Forelimb muscle (tissue), 1 donor: ENCODE results near the gene MOB4. TPM values are rescaled to one million over a fixed set of nuclear protein-coding genes. Genes with fewer than 3 reads are reported as not detected.
"Not testable (repeated sequence)": the region's sequence is repeated elsewhere in the genome, so short reads cannot be mapped to it uniquely, and the experiment has no call there.

ENCODE experiments used
- DNase-seq: peaks from one replicate; pipeline ENCODE4 v3.0.0-alpha.2; 2013; ENCODE audit warnings: low read depth
- polyA plus RNA-seq: library from polyadenylated mRNA; unstranded; fragments of 120-200 nt; gene quantifications from one replicate; pipeline ENCODE4 v1.2.1, GENCODE V29; 2013; ENCODE audit not compliant: insufficient read length

Gene MOB4
- 36.3 TPM for polyA plus RNA-seq

DNA sequence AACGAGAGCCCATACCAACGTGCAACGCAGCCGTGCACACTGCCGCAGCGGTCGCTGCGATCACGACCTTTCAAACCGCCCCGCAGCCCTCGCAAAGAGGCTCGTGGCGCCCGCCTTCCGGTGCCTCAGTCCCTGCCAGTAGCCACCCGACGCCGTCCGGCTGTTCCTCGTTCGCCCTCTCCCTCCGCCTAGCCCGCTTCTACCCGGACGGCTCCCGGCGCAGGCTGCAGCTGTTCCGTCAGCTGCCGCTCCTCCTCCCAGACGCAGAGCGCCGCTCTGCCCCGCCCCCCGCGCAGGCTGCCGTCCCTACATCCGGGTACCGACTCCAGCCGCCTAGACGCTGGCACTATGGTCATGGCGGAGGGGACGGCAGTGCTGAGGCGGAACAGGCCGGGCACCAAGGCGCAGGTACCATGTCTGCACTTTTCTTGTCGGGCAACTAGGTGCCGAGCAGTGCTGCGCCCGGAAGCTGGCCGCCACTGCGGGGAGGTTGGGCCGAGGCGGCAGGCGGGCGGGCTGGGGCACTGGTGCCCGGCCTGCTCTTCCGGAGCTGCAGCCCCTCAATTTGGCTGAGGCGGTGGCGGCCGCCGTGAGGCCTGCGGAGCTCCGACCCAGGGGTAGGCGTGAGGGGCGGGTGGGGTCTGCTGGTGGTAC, at the start of gene MOB4:
TSS of gene MOB4 (plus strand) at position 328 of the 654 bp plus-strand sequence. CDS start at position 349, 21 bp downstream.
- peak; percentile 85 for DNase-seq

DNA sequence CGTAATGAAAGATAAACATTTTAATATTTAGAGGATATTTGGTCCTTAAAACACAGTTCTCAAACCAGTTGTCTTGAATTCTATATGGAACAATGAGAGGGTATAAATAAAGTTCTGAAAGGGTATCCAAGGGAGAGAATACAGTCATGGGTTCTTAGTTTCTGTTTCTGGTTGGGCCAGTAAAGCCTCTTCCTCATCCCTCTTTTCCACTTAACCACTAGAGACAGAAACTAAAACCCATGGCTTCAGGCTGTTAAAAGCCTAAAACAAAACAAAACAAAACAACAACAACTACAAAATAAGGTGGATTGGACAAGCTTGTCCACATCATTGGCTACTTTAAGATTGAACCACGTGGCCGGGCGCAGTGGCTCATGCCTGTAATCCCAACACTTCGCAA, 43.7 kb upstream of the MOB4 start:
- no peak for DNase-seq

DNA sequence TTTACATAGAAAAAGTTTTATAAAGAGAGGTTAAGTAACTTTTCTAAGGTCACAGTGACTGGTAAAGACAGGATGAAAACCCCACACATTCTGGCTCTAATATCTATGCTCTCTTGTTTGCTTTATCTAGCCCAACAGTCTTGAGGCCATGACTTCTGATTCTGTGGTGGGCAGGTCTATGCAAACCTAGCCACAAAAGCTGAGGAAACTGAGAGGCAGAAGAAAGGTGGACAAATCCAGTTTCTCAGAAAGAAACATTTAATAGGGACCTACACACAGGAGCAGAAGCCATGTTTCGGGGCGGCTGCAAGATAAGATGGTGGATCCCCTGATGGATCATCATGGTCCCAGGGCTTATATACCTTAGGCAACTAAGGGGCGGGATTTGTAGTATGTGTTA, 38.1 kb upstream of the MOB4 start:
- DNase-seq, result no peak

DNA sequence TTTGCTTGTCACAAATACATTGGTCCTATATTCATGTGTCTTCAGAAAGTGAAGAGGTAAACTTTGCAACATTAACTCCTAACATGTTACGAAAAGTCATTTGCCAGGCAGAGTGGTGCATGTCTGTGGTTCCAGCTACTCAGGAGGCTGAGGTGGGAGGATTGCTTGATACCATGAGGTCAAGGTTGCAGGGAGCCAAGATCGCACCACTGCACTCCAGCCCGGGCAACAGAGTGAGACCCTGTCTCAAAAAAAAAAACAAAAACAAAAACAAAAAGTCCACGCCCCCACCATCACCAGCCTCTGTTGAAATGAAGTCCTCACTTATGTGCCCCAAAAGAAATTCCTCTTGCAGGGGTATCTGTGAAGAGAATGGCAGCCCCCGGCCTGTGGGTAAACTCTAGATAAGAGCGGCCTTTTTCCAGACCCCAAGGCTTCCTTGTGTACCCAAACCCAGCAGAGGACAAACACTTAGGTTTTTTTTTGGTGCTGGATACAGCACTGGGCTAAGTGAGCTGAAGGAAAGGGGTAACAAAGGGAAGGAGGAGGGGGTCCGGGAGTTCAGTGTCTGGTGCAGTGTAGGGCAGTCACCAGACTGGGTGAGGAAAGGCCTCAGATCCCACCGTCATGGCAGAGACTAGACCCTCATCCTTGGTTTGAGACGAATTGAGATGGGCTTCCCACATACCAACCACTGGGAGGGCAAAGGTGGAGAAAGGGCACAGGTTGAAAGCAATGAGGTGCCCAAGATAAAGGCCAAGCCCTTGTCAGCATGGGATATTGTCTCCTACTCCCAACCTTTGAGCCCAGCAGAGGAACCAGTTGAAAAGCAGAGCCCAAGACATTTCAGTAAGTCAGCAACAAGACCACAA, 35.5 kb upstream of the MOB4 start:
- DNase-seq, result no peak

DNA sequence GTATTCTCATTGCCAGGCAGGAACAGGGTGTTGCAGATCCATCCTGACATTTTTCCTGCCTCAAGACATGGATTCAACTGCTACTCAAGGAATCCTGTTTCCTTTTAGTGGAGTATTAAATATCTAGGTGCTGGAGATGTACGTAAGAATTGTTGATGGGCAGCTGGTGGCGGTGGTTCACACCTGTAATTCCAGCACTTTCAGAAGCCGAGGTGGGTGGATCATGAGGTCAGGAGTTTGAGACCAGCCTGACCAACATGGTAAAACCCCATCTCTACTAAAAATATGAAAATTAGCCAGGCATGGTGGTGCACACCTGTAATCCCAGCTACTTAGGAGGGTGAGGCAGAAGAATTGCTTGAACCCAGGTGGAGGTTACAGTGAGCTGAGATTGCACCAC, 31.6 kb upstream of the MOB4 start:
- not testable (repeated sequence) for DNase-seq

DNA sequence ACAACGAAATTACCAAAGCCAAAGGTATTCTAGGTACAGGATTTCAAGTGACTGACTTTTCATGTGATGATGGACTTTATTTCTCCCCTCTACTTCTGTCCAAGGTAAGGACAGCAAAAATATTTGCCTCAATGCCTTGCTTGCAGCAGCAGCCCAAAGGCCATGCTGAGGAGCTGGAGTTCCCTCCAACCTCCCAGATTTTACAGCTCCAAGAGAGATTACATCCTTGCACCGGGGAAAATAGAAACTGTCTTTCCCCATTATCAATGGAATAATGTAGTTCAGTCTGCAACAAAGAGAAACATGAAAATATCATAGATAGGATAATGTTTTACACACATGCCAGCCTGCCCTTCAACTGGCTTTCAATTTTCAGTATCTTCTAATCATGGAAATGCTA, 29.7 kb upstream of the MOB4 start:
- no peak for DNase-seq

DNA sequence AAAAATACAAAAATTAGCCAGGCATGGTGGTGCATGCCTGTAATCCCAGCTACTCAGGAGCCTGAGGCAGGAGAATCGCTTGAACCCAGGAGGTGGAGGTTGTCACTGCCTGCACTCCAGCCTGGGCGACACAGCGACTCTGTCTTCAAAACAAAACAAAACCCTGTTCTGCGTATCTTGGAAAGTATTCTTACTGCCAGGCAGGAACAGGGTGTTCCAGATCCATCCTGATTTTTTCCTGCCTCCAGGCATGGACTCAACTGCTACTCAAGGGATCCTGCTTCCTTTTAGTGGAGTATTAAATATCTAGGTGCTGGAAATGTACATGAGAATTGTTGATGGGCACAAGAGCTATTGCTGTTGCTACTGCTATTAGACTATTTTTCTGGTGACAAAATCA, 28.5 kb upstream of the MOB4 start:
- DNase-seq, result no peak

DNA sequence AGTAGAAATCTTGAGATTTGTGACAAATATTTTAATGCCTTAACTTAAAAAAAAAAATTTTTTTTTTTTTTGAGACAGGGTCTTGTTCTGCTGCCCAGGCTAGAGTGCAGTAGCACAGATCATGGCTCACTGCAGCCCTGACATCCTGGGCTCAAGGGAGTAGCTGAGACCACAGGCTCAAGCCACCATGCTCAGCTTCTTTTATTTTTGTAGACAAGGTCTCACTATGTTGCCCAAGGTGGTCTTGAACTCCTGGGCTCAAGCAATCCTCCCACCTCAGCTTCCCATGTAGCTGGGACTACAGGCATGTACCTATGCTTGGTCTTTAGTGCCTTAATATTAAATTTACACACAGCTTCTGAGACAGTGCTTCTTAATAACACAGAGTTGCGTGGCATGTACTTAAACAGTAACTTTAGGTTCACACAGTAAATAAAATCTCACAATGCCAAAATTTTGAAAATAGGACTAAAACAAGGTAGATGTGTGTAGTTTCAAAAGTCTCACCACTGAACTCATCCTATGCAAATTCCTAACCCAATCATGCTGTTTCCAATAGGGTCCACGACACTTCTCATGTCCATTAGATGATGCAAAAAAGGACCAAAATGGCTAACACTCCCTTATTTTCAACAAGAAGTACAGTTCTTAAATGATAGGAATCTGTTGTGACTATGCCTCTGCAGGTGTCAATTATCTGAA, 20.3 kb upstream of the MOB4 start:
- DNase-seq, result no peak

DNA sequence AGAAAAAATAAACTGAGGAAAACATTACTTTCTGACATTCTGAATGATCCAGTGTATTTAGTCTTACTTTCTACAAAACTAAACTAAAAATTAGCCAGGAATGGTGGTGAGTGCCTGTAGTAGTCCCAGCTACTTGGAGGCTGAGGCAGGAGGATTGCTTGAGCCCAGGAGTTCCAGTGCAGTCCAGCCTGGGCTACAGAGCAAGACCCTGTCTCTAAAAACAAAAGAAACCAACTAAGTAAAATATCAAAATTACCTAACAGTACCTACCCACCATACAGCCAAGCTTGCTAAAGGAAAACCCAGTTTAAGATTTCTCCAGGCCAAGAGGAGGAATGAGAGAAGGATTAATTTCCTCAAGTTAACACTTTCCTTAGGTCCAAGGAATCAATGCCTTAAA, 19.2 kb upstream of the MOB4 start:
- no peak for DNase-seq

DNA sequence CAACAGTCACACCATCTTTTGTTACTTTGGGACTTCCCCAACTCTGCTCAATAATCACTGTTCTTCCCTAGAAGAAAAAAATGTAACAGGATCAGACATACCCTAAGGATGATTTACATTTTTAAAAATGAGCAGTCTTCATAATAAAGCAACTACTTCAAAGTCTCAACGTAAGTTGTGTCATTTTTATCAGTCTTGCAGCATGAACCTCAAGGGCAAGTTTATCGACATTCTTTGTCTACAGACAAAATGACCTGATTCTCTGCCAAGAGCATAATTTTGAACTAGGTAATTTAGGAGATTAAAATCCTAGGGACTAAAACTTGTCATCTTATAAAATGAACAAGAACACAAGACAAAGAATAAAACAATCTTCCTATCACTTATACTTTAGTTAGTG, 18.5 kb upstream of the MOB4 start:
- DNase-seq, result no peak

DNA sequence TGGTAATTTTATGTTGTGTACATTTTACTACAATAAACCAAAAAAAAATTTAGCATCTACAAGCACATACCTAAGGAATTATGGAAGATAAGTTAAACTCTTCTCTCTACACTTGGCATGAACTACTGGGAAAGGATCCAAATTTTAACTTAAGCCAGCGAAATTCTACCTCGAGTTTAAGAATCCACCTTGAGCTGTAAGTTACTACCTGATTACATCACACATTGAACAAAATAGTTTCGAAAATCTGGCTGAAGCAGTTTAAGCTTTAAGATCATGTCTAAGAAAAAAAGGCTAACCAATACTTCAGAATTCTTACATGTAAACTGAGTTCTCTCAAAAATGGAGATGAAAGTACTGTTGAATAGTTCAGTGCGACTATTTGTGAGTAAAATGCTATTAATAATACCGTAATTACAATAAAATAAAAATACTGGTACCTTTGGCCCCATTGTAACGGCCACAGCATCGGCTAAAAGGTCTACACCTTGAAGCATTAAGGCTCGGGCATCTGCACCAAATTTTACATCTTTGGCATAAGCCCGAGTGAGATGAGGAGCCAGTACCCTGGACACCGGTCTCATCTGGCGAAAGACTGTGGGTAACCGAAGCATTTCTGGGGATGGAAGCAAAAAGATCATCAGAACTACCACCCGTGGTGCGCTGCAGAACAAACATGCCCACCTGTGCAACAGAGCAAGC, 17.5 kb upstream of the MOB4 start:
- no peak for DNase-seq

DNA sequence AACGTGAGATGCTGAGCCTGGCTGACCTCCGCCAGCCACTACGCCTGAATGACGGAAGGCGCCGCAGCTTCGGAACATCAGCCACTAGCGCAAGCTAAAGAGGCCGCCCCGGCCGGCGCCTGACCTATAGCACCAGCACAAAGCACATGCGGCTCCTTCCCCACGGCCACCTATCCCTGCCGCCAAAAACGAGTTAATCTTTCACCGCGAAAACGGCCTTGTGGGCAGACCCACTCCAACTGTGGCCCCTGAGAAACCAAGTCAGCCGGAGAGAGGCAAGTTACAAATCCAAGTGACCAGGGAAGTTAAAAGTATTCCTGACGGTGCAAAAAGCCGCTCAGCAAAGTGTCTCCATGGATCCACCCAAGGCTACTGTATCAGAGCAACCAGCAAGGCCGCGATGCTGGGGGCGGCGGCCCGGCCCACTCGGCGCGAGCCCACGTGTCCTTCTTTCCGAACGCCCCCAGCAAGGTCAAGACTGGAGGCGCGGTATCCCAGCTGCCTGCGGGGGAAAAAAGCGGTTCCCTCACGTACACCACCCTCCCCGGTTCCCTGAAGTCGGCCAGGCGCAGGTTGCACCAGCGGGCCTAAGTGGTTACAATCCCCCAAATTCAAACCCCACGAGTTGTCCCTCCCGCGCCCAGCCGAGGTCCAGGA, 16.8 kb upstream of the MOB4 start:
- DNase-seq, result no peak

DNA sequence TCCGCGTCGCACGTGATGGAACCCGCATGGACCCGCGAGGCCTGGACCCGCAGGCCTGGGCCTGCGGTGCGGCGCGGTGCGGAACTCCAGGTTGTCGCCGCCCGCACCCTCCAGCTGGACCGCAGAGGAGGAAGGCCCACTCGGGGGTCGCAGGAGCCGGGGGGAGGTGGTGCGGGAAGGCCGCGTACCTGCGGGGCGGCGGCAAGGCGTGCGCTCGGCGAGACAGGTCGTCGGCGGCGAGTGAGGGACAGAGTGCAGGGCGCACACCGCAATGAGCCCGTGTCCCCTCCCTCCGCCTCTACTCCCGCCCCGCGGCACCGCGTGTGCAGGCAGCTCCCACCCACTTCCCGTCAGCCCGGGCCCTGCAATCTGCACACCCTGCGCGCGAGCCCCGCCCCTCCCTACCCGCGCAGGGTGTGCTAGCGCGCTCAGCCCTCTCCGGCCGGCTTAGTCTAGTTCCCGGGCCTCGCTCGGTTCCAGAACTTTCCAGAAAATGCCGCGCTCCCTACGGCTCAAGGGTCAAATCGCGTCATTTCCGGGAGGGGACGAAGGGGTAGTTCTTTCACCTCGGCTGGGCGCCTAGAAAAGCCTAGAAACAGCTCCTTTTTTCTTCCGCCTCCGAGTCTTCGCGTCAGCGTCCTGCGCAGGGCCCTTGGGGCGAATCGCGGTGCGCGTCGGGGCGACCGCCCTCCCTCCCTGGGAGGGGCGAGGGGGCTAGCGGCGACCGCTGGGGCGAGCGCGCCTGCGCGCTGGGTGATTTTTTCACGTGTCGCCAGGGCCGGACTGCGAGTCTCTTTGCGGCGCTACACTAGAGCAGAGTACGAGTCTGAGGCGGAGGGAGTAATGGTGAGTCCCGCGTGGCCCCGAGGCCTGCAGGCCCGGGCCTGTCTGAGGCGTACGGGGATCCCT, 16.0 kb upstream of the MOB4 start, which contains the start of the genes HSPD1 and HSPE1:
TSS of gene HSPD1 (minus strand) at position 247 of the 909 bp plus-strand sequence. CDS start 992 bp downstream, outside the sequence.
TSS of gene HSPE1 (plus strand) at position 786 of the 909 bp plus-strand sequence. CDS start at position 844, 58 bp downstream.
- peak; percentile 98 for DNase-seq

DNA sequence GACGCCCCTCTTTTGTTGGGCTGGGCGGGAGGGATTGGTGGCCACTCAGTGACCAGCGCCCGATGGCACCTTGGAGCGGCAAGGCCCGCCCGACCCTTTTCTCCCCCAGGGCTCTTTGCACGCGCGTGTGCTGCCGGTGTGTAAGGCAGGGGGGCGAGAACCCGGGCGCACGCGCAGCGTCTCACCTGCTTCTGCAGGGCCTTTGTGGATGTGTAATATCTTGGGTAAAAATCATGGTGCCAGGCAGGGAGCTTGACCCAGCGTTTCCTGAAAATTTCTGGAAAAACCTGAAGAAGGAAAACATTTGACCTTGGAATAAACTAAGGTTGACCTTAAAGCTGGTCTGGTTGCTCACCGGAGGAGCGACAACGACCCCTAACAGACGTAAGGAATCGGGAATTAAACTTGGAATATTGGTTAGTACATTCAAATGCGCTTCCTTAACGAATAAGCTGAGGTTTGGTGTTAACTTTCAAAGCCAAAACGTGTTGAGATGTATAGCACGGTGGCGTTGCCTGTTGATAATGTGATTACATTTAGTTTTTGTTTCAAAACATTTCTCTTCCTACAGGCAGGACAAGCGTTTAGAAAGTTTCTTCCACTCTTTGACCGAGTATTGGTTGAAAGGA, 15.2 kb upstream of the MOB4 start:
- no peak for DNase-seq

DNA sequence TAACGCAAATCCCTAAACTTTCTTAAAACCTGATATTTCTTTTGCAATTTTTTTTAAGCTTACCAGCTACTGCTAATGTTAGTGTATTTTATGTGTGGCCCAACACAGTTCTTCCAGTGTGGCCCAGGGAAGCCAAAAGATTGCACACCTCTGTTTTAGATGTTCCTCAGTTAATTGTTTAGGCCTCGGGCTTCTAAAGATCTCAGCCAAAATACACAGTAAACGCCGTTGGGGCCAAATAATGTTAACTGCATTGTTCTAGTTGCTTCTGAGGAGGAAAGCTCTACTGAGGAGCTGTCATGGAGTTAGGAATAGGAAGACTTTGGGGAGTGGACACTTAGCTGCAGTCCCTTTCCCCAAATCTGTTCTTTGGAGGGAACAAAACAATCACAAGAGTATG, 13.7 kb upstream of the MOB4 start:
- DNase-seq, result no peak

DNA sequence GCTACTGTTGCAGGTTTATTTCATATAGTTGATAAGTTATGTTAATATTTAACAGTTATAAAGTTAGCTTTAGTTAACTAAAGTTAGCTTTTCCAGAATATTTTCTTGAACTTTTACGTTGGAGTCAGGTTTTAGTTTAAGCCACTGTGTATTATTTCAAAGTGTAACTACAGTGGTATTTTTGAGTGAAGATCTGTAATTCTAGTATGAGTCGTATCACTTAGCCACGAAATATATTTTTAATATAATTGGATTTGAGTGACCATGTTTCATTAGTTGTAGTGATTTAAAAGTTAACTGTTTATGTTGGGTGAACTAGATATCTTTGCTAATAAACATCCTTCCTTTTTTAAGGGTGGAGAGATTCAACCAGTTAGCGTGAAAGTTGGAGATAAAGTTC, 13.2 kb upstream of the MOB4 start:
- DNase-seq, result no peak

DNA sequence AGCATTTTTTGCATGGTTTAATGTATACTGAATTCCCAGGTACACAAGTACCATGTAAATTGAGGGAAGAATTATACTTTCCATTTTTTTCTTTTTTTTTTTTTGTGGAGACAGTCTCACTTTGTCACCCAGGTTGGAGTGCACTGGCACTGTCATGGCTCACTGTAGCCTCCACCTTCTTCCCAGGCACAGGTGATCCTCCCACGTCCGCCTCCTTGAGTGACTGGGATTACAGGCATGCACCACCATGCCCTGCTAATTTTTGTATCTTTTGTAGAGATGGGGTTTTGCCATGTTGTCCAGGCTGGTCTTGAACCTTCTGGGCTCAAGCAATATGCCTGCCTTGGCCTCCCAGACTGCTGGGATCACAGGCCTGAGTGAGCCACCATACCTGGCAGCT, 11.9 kb upstream of the MOB4 start:
- DNase-seq, result no peak

DNA sequence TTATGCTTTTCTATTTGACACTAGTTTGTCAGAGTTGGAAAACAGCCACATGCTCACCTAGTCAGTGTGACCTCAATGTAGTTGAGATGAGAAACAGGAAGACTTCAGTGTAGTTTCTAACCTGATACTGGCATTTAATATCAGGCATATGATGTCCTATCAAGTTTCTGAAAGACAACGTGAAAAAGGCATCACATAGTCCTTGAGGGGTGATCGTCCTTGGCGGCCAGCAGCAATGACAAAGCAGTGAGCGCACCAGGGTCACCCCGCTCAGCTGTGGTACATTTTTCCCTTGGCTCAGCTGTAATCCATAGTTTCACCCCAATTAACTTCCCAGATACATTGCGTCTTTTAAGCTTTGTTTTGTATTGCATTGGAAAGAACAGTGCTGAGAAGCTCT, 11.4 kb upstream of the MOB4 start:
- DNase-seq, result no peak

DNA sequence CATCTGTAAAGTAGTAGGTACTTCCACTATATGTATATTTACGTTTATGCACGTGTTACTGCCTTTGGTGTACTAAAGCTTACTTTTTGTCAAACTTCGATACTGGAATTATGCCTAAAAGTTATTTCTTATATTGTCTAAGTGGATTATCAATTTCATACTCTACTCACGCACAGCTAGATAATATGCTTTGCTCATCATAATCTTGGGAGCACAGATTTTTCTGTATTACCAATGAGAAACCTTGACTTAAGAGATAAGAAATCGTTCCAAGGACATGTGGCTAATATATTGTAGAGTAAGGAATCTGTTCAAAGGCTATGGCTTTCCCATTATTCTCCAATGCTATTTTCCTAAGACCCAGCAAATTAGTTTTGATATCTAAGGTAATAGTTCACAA, 9.2 kb upstream of the MOB4 start:
- no peak for DNase-seq

DNA sequence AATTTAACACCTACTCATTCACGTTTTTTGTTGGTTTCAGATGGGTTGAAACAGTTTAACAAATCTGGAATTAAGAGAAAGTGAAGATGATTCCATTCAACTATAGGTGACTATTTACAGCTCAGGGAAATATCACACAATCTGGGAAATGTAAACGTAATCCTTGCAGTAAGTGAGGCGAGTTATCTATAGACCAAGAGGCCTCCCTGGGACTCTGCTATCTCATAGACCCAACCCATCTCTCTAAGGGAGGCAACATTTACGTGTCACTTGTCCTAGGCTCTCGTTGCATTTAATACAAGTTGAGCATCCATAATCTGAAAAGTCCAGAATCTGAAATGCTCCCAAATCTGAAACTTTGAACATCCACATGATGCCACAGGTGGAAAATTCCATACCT, 2.0 kb upstream of the MOB4 start:
- DNase-seq, result no peak
